ENCODE results near the gene TTC7B.

GRCh38 chr14:90579816-90580215, 236.4 kb downstream of the TTC7B start:
- no peak for TF ChIP-seq GABPA (IDR thresholded peaks at IDR 0.05; ENCODE audit: low read depth)
- TF ChIP-seq ZNF217 (IDR thresholded peaks at IDR 0.05), result no peak
- TF ChIP-seq POLR2A (IDR thresholded peaks at IDR 0.05; ENCODE audit: low read depth, low read length), result no peak
- TF ChIP-seq POLR2AphosphoS2 (IDR thresholded peaks at IDR 0.05; ENCODE audit: low read depth, low read length), result no peak
